ENCODE results near the gene MLLT1.

DNA sequence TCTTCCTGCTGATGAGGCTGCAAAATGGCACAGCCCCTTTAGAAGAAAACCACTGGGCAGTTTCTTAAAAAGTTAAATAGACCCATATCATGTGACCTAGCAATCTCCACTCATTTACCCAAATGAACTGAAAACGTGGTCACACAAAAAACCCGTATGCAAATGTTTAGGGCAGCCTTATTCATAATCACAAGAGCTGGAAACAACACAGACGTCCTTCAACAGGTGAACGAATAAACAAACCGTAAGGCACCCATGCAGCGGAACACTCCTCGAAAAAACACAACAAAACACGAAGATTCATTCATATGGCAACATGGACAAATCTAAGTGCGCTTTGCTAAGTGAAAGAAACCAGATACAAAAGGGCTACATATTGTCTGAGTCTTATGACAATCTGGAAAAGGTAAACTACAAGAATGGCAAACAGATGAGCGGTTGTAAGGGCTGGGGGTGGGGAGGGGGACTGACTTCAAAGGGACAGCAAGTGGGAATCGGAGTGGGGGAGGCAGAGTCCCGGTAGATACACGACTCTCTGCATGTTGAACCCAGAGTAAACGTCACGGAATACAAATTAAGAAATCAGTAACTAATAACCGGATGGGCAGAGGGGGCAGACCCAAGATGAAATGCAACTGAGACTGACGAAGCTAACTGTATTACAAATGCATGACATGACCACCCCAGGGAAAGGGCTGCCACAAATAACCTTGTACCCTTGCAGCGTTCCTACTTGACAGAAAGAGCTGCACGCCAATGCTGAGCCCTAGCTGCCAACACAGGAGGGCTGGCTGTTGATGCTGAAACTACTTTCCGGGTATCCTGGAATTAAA, 33.4 kb downstream of the MLLT1 start:
- TF ChIP-seq, protein P1, sequence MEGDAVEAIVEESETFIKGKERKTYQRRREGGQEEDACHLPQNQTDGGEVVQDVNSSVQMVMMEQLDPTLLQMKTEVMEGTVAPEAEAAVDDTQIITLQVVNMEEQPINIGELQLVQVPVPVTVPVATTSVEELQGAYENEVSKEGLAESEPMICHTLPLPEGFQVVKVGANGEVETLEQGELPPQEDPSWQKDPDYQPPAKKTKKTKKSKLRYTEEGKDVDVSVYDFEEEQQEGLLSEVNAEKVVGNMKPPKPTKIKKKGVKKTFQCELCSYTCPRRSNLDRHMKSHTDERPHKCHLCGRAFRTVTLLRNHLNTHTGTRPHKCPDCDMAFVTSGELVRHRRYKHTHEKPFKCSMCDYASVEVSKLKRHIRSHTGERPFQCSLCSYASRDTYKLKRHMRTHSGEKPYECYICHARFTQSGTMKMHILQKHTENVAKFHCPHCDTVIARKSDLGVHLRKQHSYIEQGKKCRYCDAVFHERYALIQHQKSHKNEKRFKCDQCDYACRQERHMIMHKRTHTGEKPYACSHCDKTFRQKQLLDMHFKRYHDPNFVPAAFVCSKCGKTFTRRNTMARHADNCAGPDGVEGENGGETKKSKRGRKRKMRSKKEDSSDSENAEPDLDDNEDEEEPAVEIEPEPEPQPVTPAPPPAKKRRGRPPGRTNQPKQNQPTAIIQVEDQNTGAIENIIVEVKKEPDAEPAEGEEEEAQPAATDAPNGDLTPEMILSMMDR (conservative IDR thresholded peaks at IDR 0.05; ENCODE audit: low read depth, low read length), result no peak
- no peak for TF ChIP-seq EZH2 (IDR thresholded peaks at IDR 0.05; ENCODE audit: low read length, unreplicated experiment)

Data from PC-3 (cell line).